Measurements from ENCODE around the gene CRYBA1.
A peak's percentile ranks its signal among the peaks of the same experiment; 100 is the strongest.

The CRYBA1 gene

GRCh38 chr17:29291163-29291752 is 44.6 kb downstream of the CRYBA1 start:
- peak; percentile 88 for DNase-seq (ENCODE audit: low read depth)
- TF ChIP-seq MAX (IDR thresholded peaks at IDR 0.05; ENCODE audit: low read depth, low read length) (no peak), POLR2A (IDR thresholded peaks at IDR 0.05; ENCODE audit: extremely low read depth, insufficient read length) (no peak), CTCF (IDR thresholded peaks at IDR 0.05; ENCODE audit: low read depth, low read length) (peak; percentile 43)

DNA sequence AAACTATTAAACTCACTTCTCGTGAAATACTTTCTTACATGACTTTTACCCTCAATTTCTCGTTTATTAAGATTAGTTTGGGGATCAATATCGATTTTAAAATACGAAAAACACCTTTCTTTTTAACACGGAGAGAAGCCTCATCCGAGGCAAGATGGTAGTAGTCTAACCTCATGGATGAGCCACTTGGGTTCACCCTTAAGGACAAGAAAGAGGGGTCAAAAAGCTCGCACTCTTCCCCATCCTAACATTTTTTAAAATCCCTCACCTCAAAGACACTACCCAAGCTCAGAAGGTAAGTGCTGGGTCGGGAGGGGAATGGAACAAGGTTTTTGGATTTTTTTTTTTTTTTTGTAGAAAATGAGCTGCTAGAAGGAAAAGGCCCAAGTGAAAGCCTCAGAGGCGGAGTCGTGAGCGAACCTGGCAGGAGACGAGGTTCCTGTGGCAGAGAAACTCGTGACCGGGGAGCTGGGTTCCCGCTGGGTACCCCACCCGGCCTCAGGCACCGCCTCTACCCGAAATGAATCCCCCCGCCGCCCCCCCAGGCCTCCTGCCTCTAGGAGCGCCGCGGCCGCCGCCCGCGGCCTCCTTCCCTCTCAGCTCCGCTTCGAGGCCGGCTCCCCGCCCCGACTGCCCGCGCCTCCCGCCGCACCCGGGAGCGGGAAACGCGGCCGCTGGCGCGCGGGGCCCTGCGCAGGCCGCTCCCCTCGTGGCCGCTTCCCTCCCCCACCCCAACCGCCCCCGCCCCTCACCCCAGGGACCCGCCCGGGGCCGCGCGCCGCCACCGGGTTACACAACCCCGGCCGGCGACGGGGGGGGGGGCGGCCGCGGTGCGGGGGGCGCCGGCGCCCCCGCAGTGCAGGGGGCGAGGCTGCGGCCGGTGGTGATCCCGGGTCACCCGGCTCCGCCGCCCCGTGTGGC is 45.7 kb downstream of the CRYBA1 start:
- peak overlapping the region; percentile 95 for H3K4me3 ChIP-seq (ENCODE audit: low read depth, low read length)
- peak; percentile 76 for DNase-seq (ENCODE audit: low read depth)
- no peak for TF ChIP-seq CTCF (IDR thresholded peaks at IDR 0.05; ENCODE audit: low read depth, low read length)
- TF ChIP-seq POLR2A (IDR thresholded peaks at IDR 0.05; ENCODE audit: extremely low read depth, insufficient read length), result peak; percentile 13
- TF ChIP-seq MYC (IDR thresholded peaks at IDR 0.05; ENCODE audit: low read depth, low read length), result peak; percentile 37
- 0 out of 2 replicates have a peak, but pooled peaks have one; percentile 2 for TF ChIP-seq MAX (IDR thresholded peaks at IDR 0.05; ENCODE audit: low read depth, low read length)

More at GRCh38 chr17:29291163-29291752, 44.6 kb downstream of the CRYBA1 start:
- peak overlapping the region; percentile 84 for H3K4me3 ChIP-seq (ENCODE audit: low read depth, low read length)

DNA sequence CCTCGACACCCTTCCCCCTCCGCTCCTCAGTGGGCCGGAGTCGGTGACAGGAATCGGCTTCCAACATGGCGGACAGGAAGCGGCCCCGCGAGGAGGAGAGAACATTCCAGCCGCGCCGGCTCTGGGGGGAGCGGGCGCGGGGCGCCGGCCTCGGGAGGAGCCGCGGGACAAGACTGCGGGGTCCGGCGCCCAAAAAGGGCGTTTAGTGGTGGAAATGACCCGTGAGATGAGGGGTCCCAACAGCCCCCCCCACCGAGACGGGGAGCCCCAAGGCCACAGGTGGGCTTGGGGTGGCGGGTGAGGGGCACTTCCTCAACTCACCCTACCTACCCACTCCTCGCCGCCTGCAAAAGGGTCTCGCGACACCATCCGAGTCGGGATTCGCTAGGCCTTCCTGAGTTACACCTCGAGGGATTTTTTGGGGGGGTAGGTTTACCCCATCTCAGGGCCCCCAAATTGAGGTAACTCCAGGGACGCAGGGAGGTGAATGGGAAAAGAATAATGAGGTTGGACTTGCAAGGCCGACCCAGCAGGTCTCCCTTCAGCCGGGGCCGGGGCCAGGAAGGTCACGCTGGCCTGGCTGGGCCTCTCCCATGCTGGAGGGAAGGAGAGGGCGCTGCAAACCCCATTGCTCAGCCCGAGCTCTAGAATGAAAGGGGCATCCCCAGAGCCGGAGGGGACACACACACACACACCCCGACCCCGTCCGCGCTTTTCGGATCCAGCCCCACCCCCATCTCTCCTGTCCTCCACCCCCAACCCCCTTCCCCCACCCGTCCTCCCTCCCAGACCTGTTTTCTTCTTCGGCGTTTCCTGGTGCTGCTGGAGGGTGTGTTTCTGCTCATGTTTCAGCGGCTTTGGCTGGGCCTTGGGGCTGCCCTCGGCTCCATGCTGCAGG is 46.6 kb downstream of the CRYBA1 start:
- peak overlapping the region; percentile 95 for H3K4me3 ChIP-seq (ENCODE audit: low read depth, low read length)
- TF ChIP-seq CTCF (IDR thresholded peaks at IDR 0.05; ENCODE audit: low read depth, low read length) (no peak), POLR2A (IDR thresholded peaks at IDR 0.05; ENCODE audit: extremely low read depth, insufficient read length) (peak; percentile 36)
- peak; percentile 87 for DNase-seq (ENCODE audit: low read depth)

DNA sequence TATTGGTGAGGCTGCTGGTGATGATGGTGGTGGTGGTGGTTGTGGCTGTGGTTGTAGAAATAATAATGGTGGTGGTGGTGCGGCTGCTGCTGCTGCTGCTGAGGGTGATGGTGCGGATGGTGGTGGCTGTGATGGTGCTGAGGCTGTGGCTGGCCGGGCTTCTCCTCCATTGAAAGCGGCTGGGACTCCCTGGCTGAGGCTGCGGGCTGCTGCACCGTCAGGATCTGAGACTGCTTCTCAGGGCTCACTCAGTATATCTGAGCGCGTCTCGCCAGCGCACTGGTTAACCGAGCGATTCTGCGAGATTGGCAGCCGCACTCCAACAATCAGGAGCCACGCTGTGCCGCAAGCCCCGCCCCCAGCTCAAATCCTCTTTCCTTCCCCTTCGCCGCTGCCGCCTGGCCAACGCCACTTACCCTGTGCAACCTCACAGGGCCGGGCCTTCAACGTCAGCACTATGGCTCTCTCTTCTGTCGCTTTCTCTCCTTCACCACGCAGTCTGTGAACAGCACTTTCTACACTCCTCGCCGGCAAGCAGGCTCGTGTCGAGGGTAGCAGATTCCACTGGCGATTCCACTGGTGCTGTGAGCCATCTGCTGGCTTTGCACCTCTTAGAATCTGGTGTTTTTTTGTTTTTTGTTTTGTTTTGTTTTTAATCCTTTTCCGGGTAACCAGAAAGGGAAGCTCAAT is 47.4 kb downstream of the CRYBA1 start, which contains the start of gene NUFIP2:
NUFIP2 (minus strand) TSS at position 259 of the 690 bp plus-strand sequence; CDS start at position 170, 89 bp downstream.
- DNase-seq (ENCODE audit: low read depth), result peak; percentile 100
- TF ChIP-seq POLR2A (IDR thresholded peaks at IDR 0.05; ENCODE audit: extremely low read depth, insufficient read length) (peak; percentile 99), CTCF (IDR thresholded peaks at IDR 0.05; ENCODE audit: low read depth, low read length) (no peak), MAX (IDR thresholded peaks at IDR 0.05; ENCODE audit: low read depth, low read length) (peak; percentile 63; the same call in 1 of the 2 replicates), MYC (IDR thresholded peaks at IDR 0.05; ENCODE audit: low read depth, low read length) (0 out of 2 replicates have a peak, but pooled peaks have one; percentile 29)
- H3K4me3 ChIP-seq (ENCODE audit: low read depth, low read length), result peak within 1 kb of the TSS; percentile 95

DNA sequence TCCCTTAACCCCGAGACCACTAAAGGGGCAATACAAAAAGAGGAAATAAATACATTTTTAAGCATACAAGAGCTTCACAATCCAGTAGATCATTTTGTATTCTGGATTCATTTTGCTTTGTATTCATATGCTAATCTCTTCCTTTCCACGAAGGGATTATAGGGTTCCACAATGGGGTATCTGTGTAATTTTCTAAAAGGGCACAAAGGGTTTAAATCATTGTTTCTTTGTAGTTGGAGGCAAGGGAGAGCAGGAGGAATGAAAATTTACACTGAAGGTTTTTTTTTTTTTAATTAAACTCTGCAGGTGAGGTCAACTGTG is 47.9 kb downstream of the CRYBA1 start:
- DNase-seq (ENCODE audit: low read depth), result no peak
- no peak for TF ChIP-seq MYC (IDR thresholded peaks at IDR 0.05; ENCODE audit: low read depth, low read length)
- TF ChIP-seq POLR2A (IDR thresholded peaks at IDR 0.05; ENCODE audit: extremely low read depth, insufficient read length), result no peak
- no peak for TF ChIP-seq CTCF (IDR thresholded peaks at IDR 0.05; ENCODE audit: low read depth, low read length)
- no peak for TF ChIP-seq MAX (IDR thresholded peaks at IDR 0.05; ENCODE audit: low read depth, low read length)
- H3K4me3 ChIP-seq (ENCODE audit: low read depth, low read length), result peak overlapping the region; percentile 95

Measured in NB4 (cell line).